Measurements from ENCODE around the gene ARAP2.

- TF ChIP-seq CTCF (IDR thresholded peaks at IDR 0.05) (peak in 1 of 12 donors; percentile 15), POLR2A (IDR thresholded peaks at IDR 0.05) (no peak)
These were observed at the start of gene ARAP2 for GRCh38 chr4:36244257-36245082.
